Lung microvascular endothelial cell (primary cell): ENCODE measurements around the gene NME7. TPM values are rescaled to one million over a fixed set of nuclear protein-coding genes. Genes with fewer than 3 reads are reported as not detected.
"Not testable (repeated sequence)": the region's sequence is repeated elsewhere in the genome, so short reads cannot be mapped to it uniquely, and the experiment has no call there.

Source experiments
- DNase-seq, 2 donors: peaks; one replicate each; pipeline versions ENCODE4 v3.0.0 to v3.0.0-alpha.2; 2010; ENCODE audit warnings: low read depth in 2 of 2
- total RNA-seq: library from RNA; depleted of rRNA; stranded (reverse); fragments of >200 nt; gene quantifications from 2 replicates; pipeline ENCODE4 v1.2.1, GENCODE V29; 2014

The NME7 gene
- total RNA-seq, 1 donor from 2014 or later = 9.5 TPM

- no peak for DNase-seq
These were observed 60.4 kb downstream of the NME7 start for GRCh38 chr1:169307176-169307575.

GRCh38 chr1:169305948-169306347, 61.6 kb downstream of the NME7 start:
- no peak for DNase-seq

GRCh38 chr1:169305356-169305755, 62.2 kb downstream of the NME7 start:
- DNase-seq = no peak

- no peak for DNase-seq
These were observed 66.7 kb downstream of the NME7 start for GRCh38 chr1:169300854-169301253.

- no peak for DNase-seq
These were observed 69.2 kb downstream of the NME7 start for GRCh38 chr1:169298441-169298840.

GRCh38 chr1:169295846-169296245, 71.8 kb downstream of the NME7 start:
- no peak for DNase-seq

- DNase-seq = no peak
These were observed 72.2 kb downstream of the NME7 start for GRCh38 chr1:169295425-169295824.

GRCh38 chr1:169289016-169289415, 78.6 kb downstream of the NME7 start:
- DNase-seq = no peak

- DNase-seq = peak in 1 of 2 donors; percentile 22
These were observed 79.6 kb downstream of the NME7 start for GRCh38 chr1:169288011-169288414.

- no peak for DNase-seq
These were observed 80.3 kb downstream of the NME7 start for GRCh38 chr1:169287280-169287679.

GRCh38 chr1:169281562-169281961, 86.0 kb downstream of the NME7 start:
- not testable (repeated sequence) for DNase-seq

- DNase-seq = peak in 1 of 2 donors; percentile 7
These were observed 96.5 kb downstream of the NME7 start for GRCh38 chr1:169271098-169271497.

- no peak for DNase-seq
These were observed 101.5 kb downstream of the NME7 start for GRCh38 chr1:169266133-169266532.

GRCh38 chr1:169263059-169263458, 104.5 kb downstream of the NME7 start:
- DNase-seq = no peak

- DNase-seq = no peak
These were observed 105.7 kb downstream of the NME7 start for GRCh38 chr1:169261884-169262283.

- DNase-seq = no peak
These were observed 107.0 kb downstream of the NME7 start for GRCh38 chr1:169260478-169261151.

- DNase-seq = peak in 1 of 2 donors; percentile 7
These were observed 107.8 kb downstream of the NME7 start for GRCh38 chr1:169259816-169260215.

GRCh38 chr1:169250795-169251194, 116.8 kb downstream of the NME7 start:
- no peak for DNase-seq

GRCh38 chr1:169250022-169250421, 117.6 kb downstream of the NME7 start:
- peak in 1 of 2 donors; percentile 56 for DNase-seq

- no peak for DNase-seq
These were observed 118.0 kb downstream of the NME7 start for GRCh38 chr1:169249611-169250010.

- DNase-seq = no peak
These were observed 121.9 kb downstream of the NME7 start for GRCh38 chr1:169245706-169246105.

GRCh38 chr1:169240449-169241232, 127.0 kb downstream of the NME7 start:
- DNase-seq = peak; percentile 16 to 54

GRCh38 chr1:169236880-169237279, 130.7 kb downstream of the NME7 start:
- no peak for DNase-seq
